Motor neuron (in vitro differentiated cells): ENCODE data around the gene CLIP2. TPM values are rescaled to one million over a fixed set of nuclear protein-coding genes. Genes with fewer than 3 reads are reported as not detected.
A peak's percentile ranks its signal among the peaks of the same experiment; 100 is the strongest.
"Not testable (repeated sequence)": the region's sequence is repeated elsewhere in the genome, so short reads cannot be mapped to it uniquely, and the experiment has no call there.

Experiments
- ATAC-seq, 8 experiments: fragments of 200-7000 bp; cut with Tn5 transposase; replicated peaks in 6 of 8; 2 replicates each; pipeline ENCODE4 v1.8.0; 2021; ENCODE audit warnings: mild to moderate bottlenecking in 8 of 8, moderate library complexity in 8 of 8
- H3K27ac ChIP-seq, 2 donors: fragments of 250-450 bp; sonication (Bioruptor Pico); 2 replicates each; pipeline ENCODE4 v1.9.0; 2021; ENCODE audit warnings: antibody characterized with exemption in 2 of 2, mild to moderate bottlenecking in 2 of 2, moderate library complexity in 1 of 2
- H3K4me1 ChIP-seq, 2 donors: fragments of 250-450 bp; sonication (Bioruptor Pico); replicated peaks in 1 of 2; 2 replicates each; pipeline ENCODE4 v1.6.1; 2021; ENCODE audit warnings: antibody characterized with exemption in 2 of 2, mild to moderate bottlenecking in 2 of 2, moderate library complexity in 1 of 2
- H3K4me3 ChIP-seq, 5 donors: fragments of 250-450 bp; sonication (Bioruptor Pico); 2 replicates each; pipeline ENCODE4 v1.9.0; 2021; ENCODE audit warnings: antibody characterized with exemption in 5 of 5, mild to moderate bottlenecking in 5 of 5, moderate library complexity in 4 of 5
- WGBS, 10 experiments: fragments of 450-650 bp; shearing (Covaris generic); methylation state at CpG; one replicate each; pipeline ENCODE4 v1.0.0; 2022; 5-methylcytosine and 5-hydroxymethylcytosine counted together
- in situ Hi-C, 9 experiments: fragments of 400-800 bp; cut with MboI; loops; one replicate each; pipeline ENCODE4 v1.15.0; 2021; ENCODE audit warnings: low sequenced_read_pairs in 9 of 9, low pct_unique_long_range_greater_than_20kb in 2 of 9; ENCODE audit not compliant: unreplicated experiment in 9 of 9
- total RNA-seq, 8 experiments: library from RNA; unstranded; fragments of 300-600 nt; gene quantifications; 2 replicates each; pipeline versions ENCODE4 v1.2.3 to v1.2.4, GENCODE V29; 2022

CLIP2 gene
- total RNA-seq, 8 experiments from 2014 or later, result 11.3 to 51.8 (median 32.7) TPM

DNA sequence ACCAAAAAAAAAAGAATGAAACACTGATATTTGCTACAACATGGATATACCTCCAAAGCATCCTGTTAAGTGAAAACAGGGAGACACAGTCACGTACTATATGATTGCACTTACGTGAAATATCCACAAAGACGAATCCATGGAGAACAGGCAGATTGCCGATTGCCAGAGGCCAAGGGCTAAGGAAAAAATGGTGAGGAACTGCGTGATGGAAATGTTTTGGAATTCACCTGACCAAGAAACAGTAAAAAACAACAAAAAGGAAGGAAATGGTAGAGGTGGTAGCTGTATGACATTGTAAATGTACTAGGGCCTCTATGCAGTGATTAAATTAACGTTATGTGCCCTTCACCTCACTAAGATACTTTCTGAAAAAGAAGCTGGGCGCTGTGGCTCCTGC lies 120.4 kb downstream of the CLIP2 start:
- in situ Hi-C loops, result loop anchor here in 3 of 9 experiments (25.0 kb wide), 3 partner anchors 153 to 628 kb away; no protein-coding TSS in a partner anchor
- Histone ChIP-seq H3K4me3 (no peak overlapping the region), H3K4me1 (no peaks in the 10 kb centered on the region), H3K27ac (no peak overlapping the region)
- ATAC-seq, result no peak
- WGBS, 10 experiments, result 80 to 100% (median 92%) methylated on average over 1 to 7 of the region's 7 CpGs; no CpG with 5 or more reads in 1 of the 10 experiments

DNA sequence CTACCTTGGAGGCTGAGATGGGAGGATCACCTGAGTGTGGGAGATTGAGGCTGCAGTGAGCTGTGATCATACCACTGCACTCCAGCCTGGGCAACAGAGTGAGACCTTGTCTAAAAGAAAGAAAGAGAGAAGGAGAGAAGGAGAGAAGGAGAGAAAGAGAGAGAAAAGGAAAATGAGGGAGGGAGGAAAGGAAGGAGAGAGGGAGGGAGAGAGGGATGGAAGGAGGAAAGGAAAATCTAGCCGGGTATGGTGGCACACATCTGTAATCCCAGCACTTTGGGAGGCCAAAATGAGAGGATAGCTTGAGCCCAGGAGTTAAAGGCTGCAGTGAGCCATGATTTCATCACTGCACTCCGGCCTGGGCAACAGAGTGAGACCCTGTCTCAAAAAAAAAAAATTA lies 121.6 kb downstream of the CLIP2 start:
- no peak overlapping the region for H3K27ac ChIP-seq
- no peak for ATAC-seq
- H3K4me3 ChIP-seq, result no peak overlapping the region
- no peaks in the 10 kb centered on the region for H3K4me1 ChIP-seq
- 30 to 100% (median 81%) methylated on average over 1 to 2 of the region's 2 CpGs; no CpG with 5 or more reads in 2 of the 10 experiments for WGBS, 10 experiments
- in situ Hi-C loops, result loop anchor here in 4 of 9 experiments (10.0 to 25.0 kb wide), 4 partner anchors 152 to 627 kb away; no protein-coding TSS in a partner anchor

- in situ Hi-C loops, result loop anchor here in 4 of 9 experiments (10.0 to 25.0 kb wide), 4 partner anchors 151 to 626 kb away; no protein-coding TSS in a partner anchor
- not testable (repeated sequence) for H3K4me1 ChIP-seq, H3K4me3 ChIP-seq, H3K27ac ChIP-seq, ATAC-seq
- 52 to 100% (median 80%) methylated on average over 1 to 5 of the region's 5 CpGs; no CpG with 5 or more reads in 1 of the 10 experiments for WGBS, 10 experiments
Observed at GRCh38 chr7:74411571-74411970, 122.4 kb downstream of the CLIP2 start.

- in situ Hi-C loops, result loop anchor here in 4 of 9 experiments (10.0 to 25.0 kb wide), 4 partner anchors 150 to 625 kb away; no protein-coding TSS in a partner anchor
- ATAC-seq, result peak in 1 of 8 experiments; percentile 36
- Histone ChIP-seq H3K4me1 (no peaks in the 10 kb centered on the region), H3K27ac (no peak overlapping the region), H3K4me3 (no peak overlapping the region)
- WGBS, 10 experiments, result 58 to 100% (median 80%) methylated on average over 1 to 4 of the region's 4 CpGs; no CpG with 5 or more reads in 5 of the 10 experiments
Observed at GRCh38 chr7:74412056-74412455, 122.8 kb downstream of the CLIP2 start.

GRCh38 chr7:74412603-74413002 lies 123.4 kb downstream of the CLIP2 start:
- 52 to 100% (median 83%) methylated on average over 1 to 3 of the region's 3 CpGs; no CpG with 5 or more reads in 2 of the 10 experiments for WGBS, 10 experiments
- in situ Hi-C loops, result loop anchor here in 4 of 9 experiments (10.0 to 25.0 kb wide), 4 partner anchors 150 to 625 kb away; no protein-coding TSS in a partner anchor

GRCh38 chr7:74414595-74415333 lies 125.6 kb downstream of the CLIP2 start:
- in situ Hi-C loops, result loop anchor here in 4 of 9 experiments (10.0 to 25.0 kb wide), 4 partner anchors 148 to 623 kb away; no protein-coding TSS in a partner anchor
- 50 to 100% (median 95%) methylated on average over 1 to 7 of the region's 7 CpGs; no CpG with 5 or more reads in 6 of the 10 experiments for WGBS, 10 experiments

More at GRCh38 chr7:74412603-74413002, 123.4 kb downstream of the CLIP2 start:
- H3K4me1 ChIP-seq, result no peaks in the 10 kb centered on the region
- ATAC-seq, result no peak
- no peak overlapping the region for H3K27ac ChIP-seq
- no peak overlapping the region for H3K4me3 ChIP-seq

GRCh38 chr7:74417419-74417971 lies 128.3 kb downstream of the CLIP2 start:
- H3K27ac ChIP-seq, result no peak overlapping the region
- H3K4me3 ChIP-seq, result no peak overlapping the region
- ATAC-seq, result peak; percentile 90 to 98 (median 94)
- WGBS, 10 experiments, result 0 to 14% (median 0%) methylated on average over 1 to 8 of the region's 16 CpGs; no CpG with 5 or more reads in 7 of the 10 experiments
- no peaks in the 10 kb centered on the region for H3K4me1 ChIP-seq
- in situ Hi-C loops, result loop anchor here in 4 of 9 experiments (10.0 to 25.0 kb wide), 4 partner anchors 145 to 620 kb away; no protein-coding TSS in a partner anchor

More at GRCh38 chr7:74414595-74415333, 125.6 kb downstream of the CLIP2 start:
- not testable (repeated sequence) for H3K27ac ChIP-seq, H3K4me1 ChIP-seq, H3K4me3 ChIP-seq, ATAC-seq

DNA sequence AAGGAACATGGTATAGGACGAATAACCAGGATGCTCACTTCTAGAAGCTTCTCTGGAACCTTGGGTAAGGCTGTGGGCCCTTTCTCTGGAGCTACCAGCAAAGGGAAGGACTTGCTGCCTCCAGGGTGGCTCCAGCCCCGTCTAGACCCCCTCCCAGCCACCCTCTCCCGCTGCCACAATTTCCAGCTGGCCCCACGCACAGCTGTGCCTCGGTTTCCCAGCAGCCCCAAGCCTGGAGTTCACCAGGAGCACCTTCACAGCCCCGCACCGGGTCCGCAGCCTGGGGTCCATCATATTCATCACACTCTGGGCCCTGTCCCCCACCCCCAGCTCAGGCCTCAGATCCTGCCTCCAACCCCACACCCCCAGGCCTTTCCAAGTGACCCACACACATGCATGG lies 128.9 kb downstream of the CLIP2 start:
- in situ Hi-C loops, result loop anchor here in 4 of 9 experiments (10.0 to 25.0 kb wide), 4 partner anchors 144 to 619 kb away; no protein-coding TSS in a partner anchor
- 83% methylated on average over 4 of the region's 8 CpGs; no CpG with 5 or more reads in 9 of the 10 experiments for WGBS, 10 experiments
- peak in 2 of 8 experiments; percentile 4 for ATAC-seq

GRCh38 chr7:74418538-74418937 lies 129.3 kb downstream of the CLIP2 start:
- in situ Hi-C loops, result loop anchor here in 4 of 9 experiments (10.0 to 25.0 kb wide), 4 partner anchors 144 to 619 kb away; no protein-coding TSS in a partner anchor
- Histone ChIP-seq H3K4me3 (no peak overlapping the region), H3K27ac (no peak overlapping the region), H3K4me1 (no peaks in the 10 kb centered on the region)
- WGBS, 10 experiments, result 34 to 100% (median 80%) methylated on average over 1 to 7 of the region's 10 CpGs; no CpG with 5 or more reads in 1 of the 10 experiments
- no peak for ATAC-seq

More for the DNA sequence above, 128.9 kb downstream of the CLIP2 start:
- H3K27ac ChIP-seq, result no peak overlapping the region
- no peaks in the 10 kb centered on the region for H3K4me1 ChIP-seq
- H3K4me3 ChIP-seq, result no peak overlapping the region

DNA sequence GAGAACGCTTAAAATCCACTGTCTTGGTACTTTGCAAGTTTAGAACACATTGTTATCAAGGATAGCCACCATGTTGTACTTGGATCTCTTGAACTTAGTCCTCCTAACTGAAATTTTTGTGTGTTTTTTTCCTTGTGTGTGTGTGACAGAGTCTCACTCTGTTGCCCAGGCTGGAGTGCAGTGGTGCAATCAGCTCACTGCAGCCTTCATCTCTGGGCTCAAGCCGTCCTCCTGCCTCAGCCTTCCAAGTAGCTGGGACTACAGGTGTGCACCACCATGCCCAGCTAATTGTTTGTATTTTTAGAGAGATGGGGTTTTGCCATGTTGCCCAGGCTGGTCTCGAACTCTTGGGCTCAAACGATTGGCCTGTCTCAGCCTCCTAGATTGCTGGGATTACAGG lies 130.0 kb downstream of the CLIP2 start:
- not testable (repeated sequence) for H3K27ac ChIP-seq, H3K4me1 ChIP-seq, ATAC-seq, H3K4me3 ChIP-seq
- 0 to 100% (median 91%) methylated on average over 1 to 3 of the region's 4 CpGs; no CpG with 5 or more reads in 2 of the 10 experiments for WGBS, 10 experiments
- in situ Hi-C loops, result loop anchor here in 4 of 9 experiments (10.0 to 25.0 kb wide), 4 partner anchors 143 to 618 kb away; no protein-coding TSS in a partner anchor

DNA sequence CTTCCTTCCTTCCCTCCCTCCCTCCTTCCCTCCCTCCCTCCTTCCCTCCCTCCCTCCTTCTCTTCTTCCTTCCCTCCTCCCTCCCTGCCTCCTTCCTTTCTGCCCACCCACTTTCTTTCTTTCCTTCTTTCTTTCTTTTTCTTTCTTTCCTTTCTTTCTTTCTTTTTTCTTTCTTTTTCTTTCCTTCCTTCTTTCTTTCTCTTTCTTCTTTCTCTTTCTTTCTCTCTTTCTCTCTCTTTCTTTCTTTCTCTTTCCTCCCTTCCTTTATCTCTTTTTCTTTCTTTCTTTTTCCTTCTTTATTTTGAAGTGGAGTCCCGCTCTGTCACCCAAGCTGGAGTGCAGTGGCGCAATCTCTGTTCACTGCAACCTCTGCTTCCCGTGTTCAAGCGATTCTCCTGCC lies 130.8 kb downstream of the CLIP2 start:
- no peak overlapping the region for H3K4me3 ChIP-seq
- H3K4me1 ChIP-seq, result no peaks in the 10 kb centered on the region
- H3K27ac ChIP-seq, result no peak overlapping the region
- in situ Hi-C loops, result loop anchor here in 3 of 9 experiments (25.0 kb wide), 3 partner anchors 142 to 617 kb away; no protein-coding TSS in a partner anchor
- WGBS, 10 experiments, result 60 to 100% (median 97%) methylated on average over 1 to 4 of the region's 4 CpGs; no CpG with 5 or more reads in 1 of the 10 experiments
- ATAC-seq, result no peak

GRCh38 chr7:74424291-74424880 lies 135.2 kb downstream of the CLIP2 start:
- in situ Hi-C loops, result loop anchor here in 3 of 9 experiments (25.0 kb wide), 3 partner anchors 138 to 613 kb away; no protein-coding TSS in a partner anchor
- 65 to 100% (median 82%) methylated on average over 2 to 7 of the region's 10 CpGs; no CpG with 5 or more reads in 5 of the 10 experiments for WGBS, 10 experiments
- H3K4me3 ChIP-seq, result no peak overlapping the region
- ATAC-seq, result no peak
- H3K27ac ChIP-seq, result no peak overlapping the region
- peaks cover 5% of the 10 kb centered on the region in 2 donors for H3K4me1 ChIP-seq
